K562 (cell line): ENCODE measurements around the gene DHRS4L2. TPM values are rescaled to one million over a fixed set of nuclear protein-coding genes. Genes with fewer than 3 reads are reported as not detected.

ENCODE experiments used
- ATAC-seq: fragments of 200-7000 bp; cut with Tn5 transposase; 3 replicates; pipeline ENCODE4 v1.9.1; 2020; ENCODE audit warnings: moderate library complexity
- BruUV-seq: library from RNA; stranded (reverse); fragments of 400-500 nt; replicated peaks from 2 replicates; lab custom pipeline; 2021; lab: Mats Ljungman, UMichigan
- CTCF ChIA-PET: fragments of 300-600 bp; formaldehyde crosslinking; extraction: SDS; loops from one replicate; lab custom pipeline; 2021; ENCODE audit warnings: low intra/inter-chr PET ratio; lab: Yijun Ruan, JAX
- POLR2A ChIA-PET: fragments of 300-600, 350-650 bp; sonication (Branson Sonifier 250); formaldehyde crosslinking; extraction: SDS; loops from one replicate; lab custom pipeline; 2021; ENCODE audit warnings: antibody characterized with exemption, inconsistent platforms; lab: Yijun Ruan, JAX
- DNase-seq, 4 experiments: peaks; one replicate each; pipeline versions ENCODE4 v3.0.0 to v3.0.0-alpha.2; 2011 to 2018; ENCODE audit warnings: low spot score in 3 of 4, mixed read lengths in 3 of 4; ENCODE audit errors: extremely low read depth in 1 of 4
- FAIRE-seq: peaks from 2 replicates; lab custom pipeline; 2011; peaks lifted over from hg19 to GRCh38; lab: Jason Lieb, UNC
- H2AFZ ChIP-seq: 2 replicates; pipeline ENCODE4 v1.6.0; 2011; ENCODE audit warnings: low read depth, low read length, control low read depth, inconsistent platforms
- H3K27ac ChIP-seq: fragments of 200-600 bp; 3 replicates; pipeline ENCODE4 v1.8.0; 2011; ENCODE audit warnings: low read depth, mild to moderate bottlenecking, control low read depth, inconsistent platforms, low read length, moderate library complexity, mixed read lengths; ENCODE audit errors: extremely low read depth
- H3K27me3 ChIP-seq, 2 experiments: fragments of 300-600 bp in 1 of 2; 2 replicates in 1 of 2; 3 replicates in 1 of 2; pipeline versions ENCODE4 v1.6.0 to v1.8.0; 2011; ENCODE audit warnings: inconsistent platforms in 2 of 2, low read length in 2 of 2, mild to moderate bottlenecking in 1 of 2, mixed read lengths in 1 of 2, moderate library complexity in 1 of 2; ENCODE audit not compliant: control insufficient read depth in 2 of 2, insufficient read depth in 2 of 2
- H3K36me3 ChIP-seq: fragments of 300-600 bp; 3 replicates; pipeline ENCODE4 v1.8.0; 2011; ENCODE audit warnings: mild to moderate bottlenecking, low read length, inconsistent platforms; ENCODE audit not compliant: control insufficient read depth, insufficient read depth
- H3K4me1 ChIP-seq, 2 experiments: fragments of 200-600 bp in 1 of 2; replicated peaks in 1 of 2; 2 replicates in 1 of 2; 3 replicates in 1 of 2; pipeline versions ENCODE4 v1.5.1 to v1.8.0; 2011; ENCODE audit warnings: inconsistent platforms in 2 of 2, low read length in 2 of 2, mild to moderate bottlenecking in 1 of 2, mixed read lengths in 1 of 2, moderate library complexity in 1 of 2; ENCODE audit not compliant: control insufficient read depth in 2 of 2, insufficient read depth in 2 of 2
- H3K4me2 ChIP-seq: 2 replicates; pipeline ENCODE4 v1.6.1; 2011; ENCODE audit warnings: low read length, control low read depth, inconsistent platforms, mixed read lengths; ENCODE audit not compliant: insufficient read depth
- H3K4me3 ChIP-seq: fragments of 200-600 bp; sonication (generic), shearing (Covaris generic); 2 replicates; pipeline ENCODE4 v1.5.1; 2016; ENCODE audit warnings: control low read depth, inconsistent platforms
- H3K79me2 ChIP-seq: fragments of 200-600 bp; 3 replicates; pipeline ENCODE4 v1.8.0; 2011; ENCODE audit warnings: low read length, inconsistent platforms; ENCODE audit not compliant: control insufficient read depth, insufficient read depth
- H3K9ac ChIP-seq, 2 experiments: 2 replicates each; pipeline versions ENCODE4 v1.6.0 to v1.6.1; 2011; ENCODE audit warnings: low read depth in 2 of 2, low read length in 2 of 2, control low read depth in 1 of 2, inconsistent platforms in 1 of 2, mild to moderate bottlenecking in 1 of 2, mixed read lengths in 1 of 2; ENCODE audit not compliant: insufficient read depth in 1 of 2
- H3K9me1 ChIP-seq: one replicate; pipeline ENCODE4 v1.6.0; 2011; ENCODE audit warnings: inconsistent platforms, mild to moderate bottlenecking, low read length, moderate library complexity; ENCODE audit not compliant: control insufficient read depth, insufficient read depth
- H3K9me3 ChIP-seq: replicated peaks from 2 replicates; pipeline ENCODE4 v1.5.1; 2011; ENCODE audit warnings: low read depth, low read length, inconsistent platforms; ENCODE audit not compliant: control insufficient read depth, insufficient read depth
- H4K20me1 ChIP-seq: replicated peaks from 2 replicates; pipeline ENCODE4 v1.6.1; 2011; ENCODE audit warnings: low read length, inconsistent platforms, mixed read lengths; ENCODE audit not compliant: control insufficient read depth, insufficient read depth
- HDAC2 ChIP-seq: fragments of 450-650 bp; IDR thresholded peaks from 2 replicates; pipeline ENCODE4 v1.6.1; 2016; ENCODE audit warnings: mild to moderate bottlenecking
- NCOA6 ChIP-seq: fragments of 450-650 bp; IDR thresholded peaks from 2 replicates; pipeline ENCODE4 v1.6.1; 2017; ENCODE audit warnings: mild to moderate bottlenecking
- NR2C2 ChIP-seq, 2 experiments: fragments of 200-800 bp in 1 of 2; sonication (Bioruptor generic) in 1 of 2; sonication (generic) in 1 of 2; formaldehyde crosslinking in 1 of 2; IDR thresholded peaks; 2 replicates each; pipeline versions ENCODE4 v1.6.1 to v1.8.0; 2016 to 2022; ENCODE audit warnings: mild to moderate bottlenecking in 1 of 2, missing compliant biosample characterization in 1 of 2, missing genetic modification characterization in 1 of 2, missing genetic modification reagents in 1 of 2
- PML ChIP-seq: IDR thresholded peaks from 2 replicates; pipeline ENCODE4 v1.6.1; 2012; ENCODE audit warnings: low read length, inconsistent platforms
- RBM17 ChIP-seq: fragments of 200-400 bp; formaldehyde crosslinking; IDR thresholded peaks from 2 replicates; pipeline ENCODE4 v1.6.1; 2017; ENCODE audit warnings: low read depth, mild to moderate bottlenecking, low read length, borderline replicate concordance
- RHOXF2B ChIP-seq: fragments of 250-450 bp; sonication (Bioruptor Pico); conservative IDR thresholded peaks from 2 replicates; pipeline ENCODE4 v1.5.1; 2021
- SMC3 ChIP-seq: conservative IDR thresholded peaks from 2 replicates; pipeline ENCODE4 v1.6.1; 2011; ENCODE audit warnings: low read depth, low read length, improper control_type of control experiment; ENCODE audit not compliant: insufficient read depth
- ZNF431 ChIP-seq: sonication (generic); formaldehyde crosslinking; IDR thresholded peaks from 2 replicates; pipeline ENCODE4 v1.8.0; 2022; ENCODE audit warnings: mild to moderate bottlenecking, missing genetic modification reagents
- WGBS: fragments of 100-300 bp; shearing (Covaris generic); methylation state at CpG from one replicate; pipeline ENCODE4 v1.1.6; 2016; ENCODE audit warnings: low coverage, mixed read lengths; ENCODE audit not compliant: insufficient coverage; ENCODE audit errors: missing lambda C conversion rate; 5-methylcytosine and 5-hydroxymethylcytosine counted together
- in situ Hi-C: fragments of 300-500 bp; cut with MboI; formaldehyde crosslinking; loops from 4 replicates; pipeline ENCODE4 v1.15.0; 2018; ENCODE audit warnings: inconsistent platforms, mixed read lengths
- intact Hi-C: fragments of 100-400 bp; cut with micrococcal nuclease; formaldehyde crosslinking; loops from 2 replicates; pipeline ENCODE4 v1.14.2; 2022
- polyA plus RNA-seq, 8 experiments: library from polyadenylated mRNA; depleted of rRNA in 4 of 8; stranded (reverse) in 5 of 8; unstranded in 3 of 8; fragments of >200 nt; fragmentation: Nextera tagmentation in 2 of 8; fragmentation: Illumina TruSeq in 1 of 8; extraction: Ambion mirVana in 2 of 8; extraction: Trizol in 1 of 8; gene quantifications; 2 replicates each; pipeline versions ENCODE4 v1.2.1 to v1.2.3, GENCODE V29; 2011 to 2014; ENCODE audit warnings: inconsistent platforms in 1 of 8, missing spikeins in 1 of 8
- total RNA-seq, 7 experiments: library from RNA; depleted of rRNA in 6 of 7; stranded (reverse); fragments of >200 nt in 6 of 7; fragmentation: Illumina TruSeq in 2 of 7; extraction: Trizol in 2 of 7; gene quantifications; 2 replicates each; pipeline versions ENCODE4 v1.2.1 to v1.2.3, GENCODE V29; 2011 to 2021; ENCODE audit warnings: low replicate concordance in 1 of 7
- TF ChIP-seq, protein P1 (sequence below): fragments of 250-450 bp; sonication (Bioruptor Pico); IDR thresholded peaks from 2 replicates; pipeline ENCODE4 v1.4.0; 2020
- TF ChIP-seq, protein P2 (sequence below): fragments of 250-450 bp; sonication (Bioruptor Pico); IDR thresholded peaks from 2 replicates; pipeline ENCODE4 v1.4.0; 2020; ENCODE audit warnings: mild to moderate bottlenecking, moderate library complexity
- TF ChIP-seq, protein P3 (sequence below), 2 experiments: fragments of 450-650 bp; conservative IDR thresholded peaks; 2 replicates each; pipeline ENCODE4 v1.6.1; 2017; ENCODE audit warnings: mild to moderate bottlenecking in 2 of 2, moderate library complexity in 2 of 2

Gene DHRS4L2
- total and polyA plus RNA-seq, 9 of the 15 experiments (the other 6 are each of a cell fraction or from before 2014, with no cell fraction given): 2.3 to 13.7 (median 8.1) TPM

DNA sequence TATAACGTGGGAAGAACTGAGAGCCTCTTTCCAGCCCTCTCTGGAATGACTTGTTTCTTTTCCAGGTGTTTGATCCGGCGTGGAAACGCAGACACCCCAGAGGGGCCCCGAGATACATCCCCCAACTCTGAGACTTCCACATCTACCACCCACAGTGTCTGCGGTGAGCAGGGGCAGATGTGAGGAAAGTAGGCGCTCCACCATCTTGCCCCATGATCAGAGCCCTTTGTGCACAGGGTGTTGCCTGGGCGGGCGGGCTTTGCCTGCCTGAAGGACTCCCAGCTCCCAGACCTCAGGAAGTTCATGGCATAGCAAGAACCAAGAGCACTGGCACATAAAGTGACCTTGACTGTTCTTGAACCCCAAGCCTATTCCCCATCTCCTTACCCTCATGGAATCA lies 65.9 kb downstream of the DHRS4L2 start:
- Histone ChIP-seq H3K9me1 (no peaks in the 10 kb centered on the region), H3K36me3 (no peaks in the 10 kb centered on the region), H2AFZ (no peak overlapping the region), H3K27ac (no peak overlapping the region), H3K9me3 (no peaks in the 10 kb centered on the region), H3K27me3 (peaks cover 0 to 25% of the 10 kb centered on the region in 2 experiments; a peak in 2 of 5 replicates), H3K9ac (no peak overlapping the region), H3K4me1 (peaks cover 9 to 27% of the 10 kb centered on the region in 2 experiments; a peak in 3 of 5 replicates), H3K4me2 (no peak overlapping the region), H3K79me2 (no peaks in the 10 kb centered on the region), H3K4me3 (no peak overlapping the region), H4K20me1 (peaks cover 4% of the 10 kb centered on the region)
- no peak for FAIRE-seq
- 10% methylated on average over 8 of the region's 9 CpGs for WGBS
- BruUV-seq: no TSS peak
- in situ Hi-C loops: loop anchor here (5.0 to 10.0 kb wide), 2 partner anchors 38 to 380 kb away; partner anchors contain the start of gene PCK2
- DNase-seq: no peak
- ChIA-PET POLR2A (interaction anchor here (0.6 to 0.7 kb wide), 3 partner anchors 159 to 225 kb away, joined by 3 to 4 read pairs (median 3); no protein-coding TSS in a partner anchor), CTCF (no interaction called here)
- intact Hi-C loops: no loop called here
- ATAC-seq: no peak
- no peak for TF ChIP-seq RHOXF2B (CRISPR knock-in tag)
- no peak for TF ChIP-seq NR2C2 (CRISPR knock-in tag; IDR thresholded peaks at IDR 0.05)
- no peak for TF ChIP-seq NR2C2 (tag; IDR thresholded peaks at IDR 0.05)
- no peak for TF ChIP-seq RBM17
- no peak for TF ChIP-seq SMC3
- TF ChIP-seq, protein P1, sequence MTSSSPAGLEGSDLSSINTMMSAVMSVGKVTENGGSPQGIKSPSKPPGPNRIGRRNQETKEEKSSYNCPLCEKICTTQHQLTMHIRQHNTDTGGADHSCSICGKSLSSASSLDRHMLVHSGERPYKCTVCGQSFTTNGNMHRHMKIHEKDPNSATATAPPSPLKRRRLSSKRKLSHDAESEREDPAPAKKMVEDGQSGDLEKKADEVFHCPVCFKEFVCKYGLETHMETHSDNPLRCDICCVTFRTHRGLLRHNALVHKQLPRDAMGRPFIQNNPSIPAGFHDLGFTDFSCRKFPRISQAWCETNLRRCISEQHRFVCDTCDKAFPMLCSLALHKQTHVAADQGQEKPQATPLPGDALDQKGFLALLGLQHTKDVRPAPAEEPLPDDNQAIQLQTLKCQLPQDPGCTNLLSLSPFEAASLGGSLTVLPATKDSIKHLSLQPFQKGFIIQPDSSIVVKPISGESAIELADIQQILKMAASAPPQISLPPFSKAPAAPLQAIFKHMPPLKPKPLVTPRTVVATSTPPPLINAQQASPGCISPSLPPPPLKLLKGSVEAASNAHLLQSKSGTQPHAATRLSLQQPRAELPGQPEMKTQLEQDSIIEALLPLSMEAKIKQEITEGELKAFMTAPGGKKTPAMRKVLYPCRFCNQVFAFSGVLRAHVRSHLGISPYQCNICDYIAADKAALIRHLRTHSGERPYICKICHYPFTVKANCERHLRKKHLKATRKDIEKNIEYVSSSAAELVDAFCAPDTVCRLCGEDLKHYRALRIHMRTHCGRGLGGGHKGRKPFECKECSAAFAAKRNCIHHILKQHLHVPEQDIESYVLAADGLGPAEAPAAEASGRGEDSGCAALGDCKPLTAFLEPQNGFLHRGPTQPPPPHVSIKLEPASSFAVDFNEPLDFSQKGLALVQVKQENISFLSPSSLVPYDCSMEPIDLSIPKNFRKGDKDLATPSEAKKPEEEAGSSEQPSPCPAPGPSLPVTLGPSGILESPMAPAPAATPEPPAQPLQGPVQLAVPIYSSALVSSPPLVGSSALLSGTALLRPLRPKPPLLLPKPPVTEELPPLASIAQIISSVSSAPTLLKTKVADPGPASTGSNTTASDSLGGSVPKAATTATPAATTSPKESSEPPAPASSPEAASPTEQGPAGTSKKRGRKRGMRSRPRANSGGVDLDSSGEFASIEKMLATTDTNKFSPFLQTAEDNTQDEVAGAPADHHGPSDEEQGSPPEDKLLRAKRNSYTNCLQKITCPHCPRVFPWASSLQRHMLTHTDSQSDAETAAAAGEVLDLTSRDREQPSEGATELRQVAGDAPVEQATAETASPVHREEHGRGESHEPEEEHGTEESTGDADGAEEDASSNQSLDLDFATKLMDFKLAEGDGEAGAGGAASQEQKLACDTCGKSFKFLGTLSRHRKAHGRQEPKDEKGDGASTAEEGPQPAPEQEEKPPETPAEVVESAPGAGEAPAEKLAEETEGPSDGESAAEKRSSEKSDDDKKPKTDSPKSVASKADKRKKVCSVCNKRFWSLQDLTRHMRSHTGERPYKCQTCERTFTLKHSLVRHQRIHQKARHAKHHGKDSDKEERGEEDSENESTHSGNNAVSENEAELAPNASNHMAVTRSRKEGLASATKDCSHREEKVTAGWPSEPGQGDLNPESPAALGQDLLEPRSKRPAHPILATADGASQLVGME: no peak
- no peak for TF ChIP-seq ZNF431 (CRISPR knock-in tag)
- TF ChIP-seq NCOA6: no peak
- no peak for TF ChIP-seq PML
- TF ChIP-seq, protein P2, sequence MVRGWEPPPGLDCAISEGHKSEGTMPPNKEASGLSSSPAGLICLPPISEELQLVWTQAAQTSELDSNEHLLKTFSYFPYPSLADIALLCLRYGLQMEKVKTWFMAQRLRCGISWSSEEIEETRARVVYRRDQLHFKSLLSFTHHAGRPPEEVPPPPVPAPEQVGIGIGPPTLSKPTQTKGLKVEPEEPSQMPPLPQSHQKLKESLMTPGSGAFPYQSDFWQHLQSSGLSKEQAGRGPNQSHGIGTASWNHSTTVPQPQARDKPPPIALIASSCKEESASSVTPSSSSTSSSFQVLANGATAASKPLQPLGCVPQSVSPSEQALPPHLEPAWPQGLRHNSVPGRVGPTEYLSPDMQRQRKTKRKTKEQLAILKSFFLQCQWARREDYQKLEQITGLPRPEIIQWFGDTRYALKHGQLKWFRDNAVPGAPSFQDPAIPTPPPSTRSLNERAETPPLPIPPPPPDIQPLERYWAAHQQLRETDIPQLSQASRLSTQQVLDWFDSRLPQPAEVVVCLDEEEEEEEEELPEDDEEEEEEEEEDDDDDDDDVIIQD (CRISPR knock-in tag): no peak
- TF ChIP-seq, protein P3, sequence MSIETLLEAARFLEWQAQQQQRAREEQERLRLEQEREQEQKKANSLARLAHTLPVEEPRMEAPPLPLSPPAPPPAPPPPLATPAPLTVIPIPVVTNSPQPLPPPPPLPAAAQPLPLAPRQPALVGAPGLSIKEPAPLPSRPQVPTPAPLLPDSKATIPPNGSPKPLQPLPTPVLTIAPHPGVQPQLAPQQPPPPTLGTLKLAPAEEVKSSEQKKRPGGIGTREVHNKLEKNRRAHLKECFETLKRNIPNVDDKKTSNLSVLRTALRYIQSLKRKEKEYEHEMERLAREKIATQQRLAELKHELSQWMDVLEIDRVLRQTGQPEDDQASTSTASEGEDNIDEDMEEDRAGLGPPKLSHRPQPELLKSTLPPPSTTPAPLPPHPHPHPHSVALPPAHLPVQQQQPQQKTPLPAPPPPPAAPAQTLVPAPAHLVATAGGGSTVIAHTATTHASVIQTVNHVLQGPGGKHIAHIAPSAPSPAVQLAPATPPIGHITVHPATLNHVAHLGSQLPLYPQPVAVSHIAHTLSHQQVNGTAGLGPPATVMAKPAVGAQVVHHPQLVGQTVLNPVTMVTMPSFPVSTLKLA (conservative IDR thresholded peaks at IDR 0.05): no peak
- TF ChIP-seq HDAC2: no peak
